ENCODE results near the gene SERPINE2.

- TF ChIP-seq POLR2AphosphoS5 (IDR thresholded peaks at IDR 0.05; ENCODE audit: low read depth, low read length) (no peak), POLR2A (IDR thresholded peaks at IDR 0.05; ENCODE audit: low read depth, low read length) (no peak), TAF1 (IDR thresholded peaks at IDR 0.05; ENCODE audit: borderline replicate concordance, low read depth, low read length) (no peak)
Observed at GRCh38 chr2:224072541-224073188, 33.6 kb upstream of the SERPINE2 start.
